Neural crest cell (in vitro differentiated cells): ENCODE results near the gene ADGRE1. TPM values are rescaled to one million over a fixed set of nuclear protein-coding genes. Genes with fewer than 3 reads are reported as not detected.

Experiments used
- DNase-seq: peaks from one replicate; pipeline ENCODE4 v3.0.0; 2021; ENCODE audit warnings: low read depth, mixed read lengths, low spot score
- H3K27ac Mint-ChIP-seq: one replicate; pipeline ENCODE4 v1.8.0; 2021; ENCODE audit warnings: mild to moderate bottlenecking, mixed read lengths; ENCODE audit not compliant: unreplicated experiment
- H3K27me3 Mint-ChIP-seq: 2 replicates; pipeline ENCODE4 v1.8.0; 2021; ENCODE audit warnings: low read depth, mild to moderate bottlenecking, mixed read lengths
- H3K36me3 Mint-ChIP-seq: 2 replicates; pipeline ENCODE4 v1.8.0; 2021; ENCODE audit warnings: low read depth, mild to moderate bottlenecking, mixed read lengths
- H3K4me1 Mint-ChIP-seq: 2 replicates; pipeline ENCODE4 v1.8.0; 2021; ENCODE audit warnings: mixed read lengths
- H3K4me3 Mint-ChIP-seq: one replicate; pipeline ENCODE4 v1.8.0; 2021; ENCODE audit warnings: mild to moderate bottlenecking, mixed read lengths
- H3K9me3 Mint-ChIP-seq: 2 replicates; pipeline ENCODE4 v1.8.0; 2021; ENCODE audit warnings: mixed read lengths
- total RNA-seq: library from RNA; stranded (reverse); gene quantifications from 2 replicates; pipeline ENCODE4 v1.2.1, GENCODE V29; 2021
- TF ChIP-seq, protein P1 (sequence below): fragments of 200-600 bp; sonication (generic); conservative IDR thresholded peaks from 2 replicates; pipeline ENCODE4 v1.5.0; 2021; ENCODE audit warnings: antibody characterized with exemption, mild to moderate bottlenecking

Gene ADGRE1
- total RNA-seq, 1 donor from 2014 or later, result not detected

GRCh38 chr19:6856749-6857372, 30.5 kb upstream of the ADGRE1 start:
- DNase-seq, result no peak
- H3K36me3 Mint-ChIP-seq, result no peaks in the 10 kb centered on the region
- H3K4me3 Mint-ChIP-seq, result no peak overlapping the region
- no peaks in the 10 kb centered on the region for H3K4me1 Mint-ChIP-seq
- H3K27ac Mint-ChIP-seq, result no peak overlapping the region
- H3K27me3 Mint-ChIP-seq, result peaks cover 34% of the 10 kb centered on the region
- TF ChIP-seq, protein P1, sequence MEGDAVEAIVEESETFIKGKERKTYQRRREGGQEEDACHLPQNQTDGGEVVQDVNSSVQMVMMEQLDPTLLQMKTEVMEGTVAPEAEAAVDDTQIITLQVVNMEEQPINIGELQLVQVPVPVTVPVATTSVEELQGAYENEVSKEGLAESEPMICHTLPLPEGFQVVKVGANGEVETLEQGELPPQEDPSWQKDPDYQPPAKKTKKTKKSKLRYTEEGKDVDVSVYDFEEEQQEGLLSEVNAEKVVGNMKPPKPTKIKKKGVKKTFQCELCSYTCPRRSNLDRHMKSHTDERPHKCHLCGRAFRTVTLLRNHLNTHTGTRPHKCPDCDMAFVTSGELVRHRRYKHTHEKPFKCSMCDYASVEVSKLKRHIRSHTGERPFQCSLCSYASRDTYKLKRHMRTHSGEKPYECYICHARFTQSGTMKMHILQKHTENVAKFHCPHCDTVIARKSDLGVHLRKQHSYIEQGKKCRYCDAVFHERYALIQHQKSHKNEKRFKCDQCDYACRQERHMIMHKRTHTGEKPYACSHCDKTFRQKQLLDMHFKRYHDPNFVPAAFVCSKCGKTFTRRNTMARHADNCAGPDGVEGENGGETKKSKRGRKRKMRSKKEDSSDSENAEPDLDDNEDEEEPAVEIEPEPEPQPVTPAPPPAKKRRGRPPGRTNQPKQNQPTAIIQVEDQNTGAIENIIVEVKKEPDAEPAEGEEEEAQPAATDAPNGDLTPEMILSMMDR, result no peak
- no peaks in the 10 kb centered on the region for H3K9me3 Mint-ChIP-seq

GRCh38 chr19:6861683-6862286, 25.6 kb upstream of the ADGRE1 start:
- DNase-seq, result no peak
- H3K9me3 Mint-ChIP-seq, result no peaks in the 10 kb centered on the region
- H3K4me1 Mint-ChIP-seq, result peaks cover 10% of the 10 kb centered on the region
- H3K27ac Mint-ChIP-seq, result no peak overlapping the region
- H3K27me3 Mint-ChIP-seq, result peaks cover 38% of the 10 kb centered on the region
- H3K36me3 Mint-ChIP-seq, result no peaks in the 10 kb centered on the region
- TF ChIP-seq, protein P1, result no peak
- no peak overlapping the region for H3K4me3 Mint-ChIP-seq

GRCh38 chr19:6862673-6863078, 24.7 kb upstream of the ADGRE1 start:
- Mint-ChIP-seq H3K27me3 (peaks cover 38% of the 10 kb centered on the region), H3K36me3 (no peaks in the 10 kb centered on the region), H3K27ac (no peak overlapping the region), H3K4me3 (peak overlapping the region; percentile 48), H3K4me1 (peaks cover 10% of the 10 kb centered on the region), H3K9me3 (no peaks in the 10 kb centered on the region)
- TF ChIP-seq, protein P1, result peak; percentile 85
- DNase-seq, result peak; percentile 81

GRCh38 chr19:6864325-6864940, 22.9 kb upstream of the ADGRE1 start:
- no peaks in the 10 kb centered on the region for H3K9me3 Mint-ChIP-seq
- TF ChIP-seq, protein P1, result no peak
- DNase-seq, result no peak
- H3K4me1 Mint-ChIP-seq, result peaks cover 10% of the 10 kb centered on the region
- H3K27me3 Mint-ChIP-seq, result peaks cover 47% of the 10 kb centered on the region
- no peak overlapping the region for H3K4me3 Mint-ChIP-seq
- H3K27ac Mint-ChIP-seq, result no peak overlapping the region
- no peaks in the 10 kb centered on the region for H3K36me3 Mint-ChIP-seq

DNA sequence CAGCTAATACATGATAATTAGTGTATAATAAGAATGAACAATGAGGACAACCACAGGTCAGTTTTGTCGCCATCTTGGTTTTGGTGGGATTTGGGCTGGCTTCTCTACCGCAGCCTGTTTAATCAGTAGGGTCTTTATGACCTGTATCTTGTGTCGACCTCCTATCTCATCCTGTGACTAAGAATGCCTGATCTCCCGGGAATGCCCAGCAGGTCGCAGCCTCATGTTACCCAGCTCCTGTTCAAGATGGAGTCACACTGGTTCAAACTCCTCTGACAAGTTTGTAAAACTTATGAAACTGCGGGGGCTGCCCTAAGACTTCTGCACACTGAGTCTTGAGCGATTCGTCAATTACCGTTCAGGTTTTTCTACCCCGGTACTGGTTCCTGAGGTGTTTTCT, 21.5 kb upstream of the ADGRE1 start:
- no peak for DNase-seq
- TF ChIP-seq, protein P1, result no peak
- H3K9me3 Mint-ChIP-seq, result peaks cover 2% of the 10 kb centered on the region
- H3K27ac Mint-ChIP-seq, result no peak overlapping the region
- no peak overlapping the region for H3K4me3 Mint-ChIP-seq
- peaks cover 59% of the 10 kb centered on the region for H3K27me3 Mint-ChIP-seq
- no peaks in the 10 kb centered on the region for H3K36me3 Mint-ChIP-seq
- H3K4me1 Mint-ChIP-seq, result peaks cover 10% of the 10 kb centered on the region
